Measurements from ENCODE around the gene SUSD4.

SUSD4 gene

DNA sequence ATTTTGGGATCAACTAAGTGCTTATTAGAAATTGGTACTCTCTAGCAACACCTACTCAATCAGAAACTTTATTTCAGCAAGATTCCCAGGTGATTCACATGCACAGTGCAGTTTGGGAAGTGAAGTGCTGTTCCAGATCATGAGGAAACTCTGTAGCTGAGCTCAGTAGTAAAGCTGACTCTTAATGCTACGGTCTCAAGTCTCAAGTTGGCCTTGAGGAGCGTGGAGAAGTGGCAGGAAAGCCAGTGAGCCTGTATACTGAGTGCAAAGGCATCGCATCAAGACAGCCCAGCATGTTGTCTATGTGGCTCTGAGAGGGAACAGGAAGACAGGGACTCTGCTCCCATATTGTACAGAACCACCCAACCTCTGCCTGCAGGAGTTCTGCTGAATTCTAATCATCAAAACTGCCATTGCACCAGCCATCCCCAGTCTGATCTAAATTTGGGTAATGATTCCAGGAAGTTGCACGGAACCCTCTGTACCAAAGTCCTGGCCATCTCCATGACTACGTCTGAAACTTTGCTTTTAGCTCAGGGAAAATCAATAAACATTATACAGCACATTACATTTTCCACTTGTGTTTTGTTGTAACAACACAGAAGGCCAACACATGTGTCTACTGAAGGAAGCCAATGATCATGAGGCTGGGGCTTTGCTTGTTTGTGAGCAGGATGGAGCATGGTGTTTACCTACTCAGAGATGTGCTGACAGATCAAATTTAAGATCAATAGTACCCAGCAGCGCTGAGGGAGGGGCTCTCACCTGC lies 115.8 kb downstream of the SUSD4 start:
- DNase-seq = no peak

DNA sequence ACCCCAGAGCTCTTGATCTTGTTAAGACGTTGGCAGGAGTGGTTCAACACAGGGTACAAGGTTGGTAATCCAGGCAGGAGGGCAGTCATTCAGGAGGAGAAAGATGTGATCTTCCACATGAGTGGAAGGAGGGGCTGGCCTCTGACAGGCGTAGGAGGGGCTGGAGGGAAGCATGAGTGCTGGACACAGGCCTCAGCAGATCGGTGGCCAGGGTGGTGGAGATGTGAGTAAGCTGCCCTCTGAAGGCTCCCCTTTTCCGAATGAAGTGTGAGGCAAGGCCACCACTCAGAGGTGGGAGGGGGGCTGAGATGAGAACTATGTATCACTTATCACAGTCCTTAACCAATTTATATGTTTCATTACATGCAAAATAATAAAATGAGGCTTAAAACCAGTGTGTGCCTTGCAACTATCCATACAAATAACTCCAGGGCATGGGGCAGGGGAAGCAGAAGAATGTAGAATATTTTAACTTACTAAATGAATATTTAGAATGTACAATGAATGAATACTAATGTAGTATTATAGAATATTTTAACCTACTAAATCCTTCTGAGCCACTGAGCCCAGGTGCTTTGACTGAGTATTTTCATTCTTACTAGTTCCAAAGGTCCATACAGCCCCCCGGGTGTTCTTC lies 117.4 kb downstream of the SUSD4 start:
- no peak for DNase-seq

- no peak for DNase-seq
Observed at GRCh38 chr1:223245983-223246382, 118.0 kb downstream of the SUSD4 start.

GRCh38 chr1:223245411-223245810 lies 118.6 kb downstream of the SUSD4 start:
- DNase-seq = no peak

DNA sequence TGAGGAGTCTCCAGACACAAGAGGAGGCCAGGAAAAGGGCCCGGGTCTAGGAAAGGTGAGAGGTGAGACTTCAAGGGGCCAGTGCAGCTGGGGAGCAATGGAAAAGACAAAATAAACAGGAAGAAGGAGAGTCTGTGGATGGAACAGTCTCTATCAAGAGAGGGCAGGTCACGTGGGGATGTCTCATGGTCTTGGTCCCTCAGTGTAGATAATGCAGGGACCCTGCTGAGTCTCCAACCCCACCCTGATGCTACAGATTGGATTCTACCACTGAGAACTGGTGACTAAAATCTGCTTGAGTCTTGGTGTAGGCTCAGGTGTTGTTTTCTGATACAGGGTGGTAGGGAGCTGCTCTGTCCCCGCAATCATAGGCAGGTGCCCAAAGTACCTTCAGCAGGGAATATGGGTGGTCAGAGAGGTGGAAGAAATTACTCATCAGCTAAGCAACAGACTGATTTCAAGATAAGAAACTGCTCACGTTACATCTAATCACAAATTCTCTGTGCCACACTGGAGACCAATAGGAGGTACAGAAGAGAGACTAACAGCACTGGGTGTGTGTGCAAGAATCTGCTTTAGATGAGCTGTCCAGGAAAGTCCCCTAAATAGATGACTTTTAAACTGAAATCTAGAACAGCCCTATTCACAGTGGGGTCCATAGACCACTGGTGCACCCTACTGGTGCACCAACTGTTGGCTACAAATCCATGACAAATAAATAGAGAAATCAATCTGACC lies 119.4 kb downstream of the SUSD4 start:
- DNase-seq = no peak

DNA sequence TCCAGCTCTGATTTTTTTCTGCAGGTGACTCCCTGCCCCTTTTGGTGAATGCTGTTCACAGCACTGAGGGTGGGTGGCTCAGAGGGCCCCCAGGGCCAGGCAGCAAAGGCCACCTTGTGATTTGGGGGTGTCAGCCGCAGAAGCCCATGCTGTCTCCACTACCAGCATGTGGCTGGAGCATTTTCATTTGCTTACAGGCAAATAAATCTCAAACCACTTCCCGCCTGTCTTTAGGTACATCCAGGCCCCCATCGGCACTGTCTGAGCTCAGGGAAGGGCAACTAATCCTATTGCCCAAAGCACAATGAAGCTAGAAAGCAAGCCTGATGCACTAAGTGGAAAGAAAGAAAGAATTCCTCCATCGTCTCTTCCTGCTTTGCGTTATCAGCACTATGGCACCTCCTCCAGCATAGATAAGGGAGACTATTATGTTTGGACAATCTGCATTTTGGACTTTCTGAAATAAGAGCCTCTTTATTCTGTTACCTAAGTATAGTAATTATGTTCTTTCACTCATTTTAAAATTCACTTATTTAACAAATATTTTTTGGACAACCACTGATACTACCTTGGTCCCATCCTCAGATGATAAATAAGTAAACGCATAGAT lies 120.4 kb downstream of the SUSD4 start:
- DNase-seq = no peak

GRCh38 chr1:223242971-223243370 lies 121.0 kb downstream of the SUSD4 start:
- DNase-seq = no peak

DNA sequence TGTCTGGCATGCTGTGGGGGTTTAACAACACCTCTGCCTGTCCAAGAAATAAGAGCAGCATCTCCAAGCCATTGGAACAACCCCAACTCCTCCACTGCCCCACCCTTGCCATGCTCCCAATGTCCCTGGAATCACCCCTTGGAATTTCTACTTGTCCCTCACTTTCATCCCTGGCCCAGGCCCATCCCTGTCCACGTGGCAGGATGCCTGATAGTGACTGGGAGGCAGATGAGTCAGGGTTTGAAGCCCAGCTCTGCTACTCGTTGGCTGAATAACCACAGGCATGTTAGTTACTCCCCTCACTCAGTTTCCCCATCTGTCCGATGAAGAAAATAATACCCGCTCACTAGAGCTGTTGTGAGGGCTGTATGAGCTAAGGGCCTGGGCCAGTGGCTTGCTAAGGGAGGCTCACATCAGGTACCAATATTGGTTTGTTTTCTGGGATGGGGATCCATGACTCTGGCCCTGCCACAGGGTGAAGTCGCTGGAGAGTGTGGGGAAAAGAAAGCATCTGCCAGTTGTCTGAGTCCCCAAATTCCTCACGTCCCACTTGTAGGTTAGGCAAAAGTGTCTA lies 121.5 kb downstream of the SUSD4 start:
- no peak for DNase-seq

DNA sequence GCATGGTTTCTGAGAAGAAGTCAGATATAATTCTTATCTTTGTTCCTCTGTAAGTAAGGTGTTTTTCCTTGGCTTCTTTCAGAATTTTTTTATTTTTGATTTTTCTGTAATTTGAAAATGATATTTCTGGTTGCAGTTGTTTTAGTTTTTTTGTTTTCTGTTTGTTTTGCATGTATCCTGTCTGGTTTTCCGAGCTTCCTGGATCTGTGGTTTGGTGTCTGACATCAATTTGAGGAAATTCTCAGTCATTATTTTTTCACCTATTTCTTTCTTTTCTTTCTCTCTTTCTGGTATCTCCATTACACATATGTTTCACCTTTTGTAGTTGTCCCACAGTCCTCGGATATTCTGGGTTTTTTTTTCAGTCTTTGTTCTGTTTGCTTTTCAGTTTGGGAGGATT lies 123.9 kb downstream of the SUSD4 start:
- DNase-seq = no peak

DNA sequence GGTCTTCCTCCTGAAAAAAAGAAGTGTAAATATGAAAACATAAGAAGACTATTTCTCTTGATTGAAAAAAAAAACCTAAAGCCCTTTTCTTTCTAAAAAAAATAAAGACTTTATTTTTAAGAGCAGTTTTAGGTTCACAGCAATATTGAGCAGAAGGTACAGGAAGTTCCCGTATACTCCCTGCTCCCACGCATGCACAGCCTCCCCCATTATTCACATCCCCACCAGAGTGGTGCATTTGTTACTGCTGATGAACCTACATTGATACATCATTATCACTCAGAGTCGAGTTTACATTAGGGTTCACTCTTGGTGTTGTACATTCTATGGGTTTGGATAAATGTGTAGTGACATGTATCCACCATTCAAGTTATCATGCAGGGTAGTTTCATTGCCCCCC lies 128.9 kb downstream of the SUSD4 start:
- no peak for DNase-seq

GRCh38 chr1:223234534-223234933 lies 129.4 kb downstream of the SUSD4 start:
- no peak for DNase-seq

DNA sequence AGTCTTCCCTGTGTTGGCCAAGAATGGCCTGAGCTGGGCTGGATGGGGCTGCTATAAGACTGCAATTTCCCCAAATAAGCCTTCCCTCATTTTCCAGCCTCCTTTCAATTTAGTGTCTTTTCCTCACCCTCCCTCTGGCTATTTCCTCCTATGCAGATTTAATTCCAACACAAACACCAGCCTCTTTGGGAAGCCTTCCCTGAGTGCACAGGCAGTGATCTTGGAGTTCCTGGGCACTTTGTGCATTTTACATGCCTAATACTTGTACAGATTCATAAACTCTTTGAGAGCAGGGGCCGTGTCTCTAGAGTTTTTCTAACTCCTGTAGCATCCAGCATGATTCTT lies 129.8 kb downstream of the SUSD4 start:
- DNase-seq = no peak

DNA sequence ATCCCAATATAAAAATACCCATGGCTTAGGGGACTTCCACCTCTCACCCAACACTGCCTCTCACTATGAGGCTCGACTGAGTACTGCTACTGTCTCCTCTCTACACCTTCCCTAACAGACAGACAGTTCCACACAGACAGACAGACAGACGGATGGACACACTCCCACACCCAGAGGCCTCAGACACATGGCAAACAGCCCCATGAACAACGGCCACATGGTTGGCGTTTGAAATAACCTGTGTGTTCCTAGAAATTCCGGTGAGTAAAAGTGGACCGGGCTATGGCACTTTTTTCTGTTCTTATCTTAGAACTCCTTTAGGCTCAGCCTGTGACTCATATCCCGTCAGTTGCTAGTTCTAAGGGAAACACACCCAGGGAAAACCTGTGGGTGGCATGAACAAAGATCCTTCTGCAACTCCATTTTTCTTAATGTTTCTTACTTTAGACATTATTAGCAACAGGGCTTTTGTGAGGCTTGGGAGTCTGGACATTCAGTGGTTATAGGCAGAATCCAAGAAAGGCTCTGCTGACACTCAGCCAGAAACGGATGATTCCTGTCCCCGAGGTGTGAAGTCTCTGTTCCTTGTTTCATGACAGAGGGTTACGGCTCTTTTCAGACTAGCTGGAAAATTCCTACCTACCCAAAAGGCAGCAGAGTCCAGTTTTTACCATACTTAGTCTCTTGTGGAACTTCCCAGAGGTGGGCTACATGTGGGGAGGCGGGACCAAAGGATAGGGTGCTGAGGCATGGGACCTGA lies 130.4 kb downstream of the SUSD4 start:
- no peak for DNase-seq

DNA sequence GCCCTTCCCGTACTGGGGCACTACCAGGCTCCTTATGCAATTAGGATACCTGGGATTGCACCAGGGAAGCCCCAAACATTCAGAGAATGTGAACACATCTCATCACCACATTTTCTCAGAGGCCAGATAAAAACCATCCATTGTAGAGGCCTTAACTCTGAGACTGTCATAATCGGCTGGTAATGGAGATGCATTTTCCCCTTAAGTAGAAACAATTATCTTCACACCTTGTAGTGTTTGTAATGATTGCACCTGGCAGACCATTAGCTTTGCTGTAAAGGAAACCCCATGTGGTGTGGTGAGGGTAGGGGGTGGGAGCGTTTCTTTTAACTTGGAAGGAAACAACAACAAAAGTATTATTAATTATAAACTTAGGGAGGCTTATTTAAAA lies 131.0 kb downstream of the SUSD4 start:
- no peak for DNase-seq

DNA sequence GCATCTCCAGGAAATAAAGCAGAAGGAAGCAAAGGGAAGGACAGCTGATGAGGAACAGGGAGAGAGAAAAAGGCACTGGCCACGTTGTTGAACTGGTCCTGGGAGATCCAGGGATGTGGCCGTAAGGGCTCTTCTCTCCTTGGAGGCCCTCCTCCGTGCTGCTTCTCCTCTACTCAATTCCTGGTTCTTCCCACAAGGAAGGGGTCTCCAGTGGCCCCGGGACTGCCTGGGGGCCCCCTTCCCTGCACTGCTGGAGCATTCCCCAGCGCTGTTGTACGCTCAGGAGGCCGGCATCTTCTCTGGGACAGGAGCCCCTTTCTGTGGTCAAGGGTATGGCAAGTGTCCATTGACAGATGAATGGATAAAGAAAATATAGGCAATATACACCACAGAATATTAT lies 132.4 kb downstream of the SUSD4 start:
- no peak for DNase-seq

- DNase-seq = no peak
Observed at GRCh38 chr1:223231011-223231572, 132.9 kb downstream of the SUSD4 start.

GRCh38 chr1:223230161-223230881 lies 133.7 kb downstream of the SUSD4 start:
- DNase-seq = no peak

DNA sequence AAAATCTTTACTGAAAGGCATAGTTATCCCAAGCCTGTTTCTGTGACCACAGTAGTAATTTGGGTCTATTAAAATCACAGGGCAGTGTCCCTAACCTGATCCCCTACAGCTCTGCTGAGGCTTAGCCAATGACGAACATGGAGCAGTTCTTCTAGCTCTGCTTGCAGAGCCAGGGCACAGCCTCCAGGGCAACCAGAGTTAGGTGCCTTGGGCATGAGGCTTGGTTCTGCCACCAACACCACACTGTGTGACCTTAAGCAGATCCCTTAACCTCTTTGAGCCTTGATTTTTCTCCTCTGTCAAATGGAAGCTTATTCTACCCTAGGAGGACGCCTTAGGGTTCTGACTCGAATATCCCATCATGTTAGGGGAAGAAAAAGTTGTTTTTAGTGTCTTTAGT lies 134.2 kb downstream of the SUSD4 start:
- no peak for DNase-seq

GRCh38 chr1:223228931-223229528 lies 134.9 kb downstream of the SUSD4 start:
- DNase-seq = no peak

- DNase-seq = no peak
Observed at GRCh38 chr1:223228201-223228600, 135.8 kb downstream of the SUSD4 start.
